ENCODE data around the gene RAB30. TPM values are rescaled to one million over a fixed set of nuclear protein-coding genes. Genes with fewer than 3 reads are reported as not detected.
A peak's percentile ranks its signal among the peaks of the same experiment; 100 is the strongest.

Gene RAB30
- polyA plus RNA-seq, 1 donor: 5.3 TPM

DNA sequence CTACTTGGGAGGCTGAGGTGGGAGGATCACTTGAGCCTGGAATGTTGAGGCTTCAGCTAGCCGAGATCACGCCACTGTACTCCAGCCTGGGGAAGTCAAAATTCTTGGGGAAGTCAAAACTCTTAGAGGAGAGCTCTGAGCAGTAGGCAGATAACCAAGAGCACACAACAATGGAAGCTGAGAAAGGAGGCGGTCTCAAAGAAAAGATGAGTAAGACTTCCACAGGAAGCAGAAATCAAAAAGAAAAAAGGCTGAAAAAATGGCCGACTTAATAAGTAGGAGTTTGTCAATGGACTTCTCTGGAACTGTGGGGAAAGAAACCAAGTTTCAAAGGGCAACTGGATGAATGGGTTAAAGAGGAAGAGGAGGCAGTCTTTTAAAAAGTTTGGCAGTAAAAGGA, 32.1 kb downstream of the RAB30 start:
- Histone ChIP-seq H3K4me1 (ENCODE audit: control insufficient read depth, insufficient read depth, low read length) (peaks cover 5% of the 10 kb centered on the region), H3K27me3 (ENCODE audit: control insufficient read depth, insufficient read depth, low read length) (no peaks in the 10 kb centered on the region), H3K4me3 (ENCODE audit: low read length) (no peak overlapping the region), H3K36me3 (ENCODE audit: control insufficient read depth, insufficient read depth, low read length) (no peaks in the 10 kb centered on the region), H3K27ac (ENCODE audit: low read length) (no peak overlapping the region), H3K9me3 (ENCODE audit: control insufficient read depth, low read depth, low read length) (no peaks in the 10 kb centered on the region)
- DNase-seq: no peak
- 90% methylated on average over 2 of the region's 4 CpGs for whole genome bisulfite sequencing (ENCODE audit: insufficient coverage, low lambda C conversion rate)

DNA sequence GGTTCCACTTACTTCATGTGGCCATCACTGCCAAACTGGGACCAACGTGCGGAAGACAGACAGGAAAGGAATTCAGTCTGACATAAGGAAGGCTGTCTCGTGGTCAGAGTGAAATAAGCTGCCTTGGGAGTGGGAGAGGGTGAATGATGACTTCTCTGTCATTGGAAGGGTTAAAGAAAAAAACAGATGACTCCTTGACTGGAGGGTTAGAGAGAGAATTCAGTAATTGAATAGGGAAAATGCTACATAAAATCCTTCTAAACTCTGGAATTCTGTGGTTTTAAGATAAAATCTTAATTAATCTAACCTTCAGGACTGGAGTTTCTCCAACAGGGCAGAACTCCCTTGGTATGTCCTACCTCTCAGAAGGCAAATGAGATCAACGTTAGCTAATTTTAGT, 33.8 kb downstream of the RAB30 start:
- Histone ChIP-seq H3K4me3 (ENCODE audit: low read length) (no peak overlapping the region), H3K4me1 (ENCODE audit: control insufficient read depth, insufficient read depth, low read length) (peaks cover 15% of the 10 kb centered on the region), H3K27ac (ENCODE audit: low read length) (no peak overlapping the region), H3K36me3 (ENCODE audit: control insufficient read depth, insufficient read depth, low read length) (no peaks in the 10 kb centered on the region), H3K27me3 (ENCODE audit: control insufficient read depth, insufficient read depth, low read length) (no peaks in the 10 kb centered on the region), H3K9me3 (ENCODE audit: control insufficient read depth, low read depth, low read length) (no peaks in the 10 kb centered on the region)
- no peak for DNase-seq
- WGBS (ENCODE audit: insufficient coverage, low lambda C conversion rate): no CpG with 5 or more reads among the region's 4 CpGs

DNA sequence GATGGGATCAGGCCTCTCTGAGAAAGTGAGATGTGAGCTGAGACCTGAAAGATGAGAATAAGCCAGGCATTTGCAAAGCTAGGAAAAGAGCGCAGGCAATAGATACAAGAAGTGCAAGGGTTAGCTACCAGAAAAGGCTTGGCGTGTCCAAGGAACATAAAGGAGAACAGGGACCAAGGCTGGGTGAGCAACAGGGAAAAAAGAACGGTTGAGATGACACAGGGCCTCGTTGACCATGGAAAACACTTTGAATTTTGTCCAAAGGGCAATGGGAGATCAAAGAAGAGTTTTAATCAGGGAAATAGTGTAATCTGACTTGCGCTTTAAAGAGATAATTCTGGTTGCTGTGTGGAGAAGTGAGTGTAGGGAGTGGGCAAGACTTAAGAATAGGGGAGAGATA, 35.0 kb downstream of the RAB30 start:
- H3K9me3 ChIP-seq (ENCODE audit: control insufficient read depth, low read depth, low read length): no peaks in the 10 kb centered on the region
- DNase-seq: peak in 1 of 2 donors; percentile 66
- no peak overlapping the region for H3K27ac ChIP-seq (ENCODE audit: low read length)
- H3K36me3 ChIP-seq (ENCODE audit: control insufficient read depth, insufficient read depth, low read length): no peaks in the 10 kb centered on the region
- no peaks in the 10 kb centered on the region for H3K27me3 ChIP-seq (ENCODE audit: control insufficient read depth, insufficient read depth, low read length)
- 25% methylated on average over 3 of the region's 5 CpGs for WGBS (ENCODE audit: insufficient coverage, low lambda C conversion rate)
- no peak overlapping the region for H3K4me3 ChIP-seq (ENCODE audit: low read length)
- H3K4me1 ChIP-seq (ENCODE audit: control insufficient read depth, insufficient read depth, low read length): peaks cover 15% of the 10 kb centered on the region

DNA sequence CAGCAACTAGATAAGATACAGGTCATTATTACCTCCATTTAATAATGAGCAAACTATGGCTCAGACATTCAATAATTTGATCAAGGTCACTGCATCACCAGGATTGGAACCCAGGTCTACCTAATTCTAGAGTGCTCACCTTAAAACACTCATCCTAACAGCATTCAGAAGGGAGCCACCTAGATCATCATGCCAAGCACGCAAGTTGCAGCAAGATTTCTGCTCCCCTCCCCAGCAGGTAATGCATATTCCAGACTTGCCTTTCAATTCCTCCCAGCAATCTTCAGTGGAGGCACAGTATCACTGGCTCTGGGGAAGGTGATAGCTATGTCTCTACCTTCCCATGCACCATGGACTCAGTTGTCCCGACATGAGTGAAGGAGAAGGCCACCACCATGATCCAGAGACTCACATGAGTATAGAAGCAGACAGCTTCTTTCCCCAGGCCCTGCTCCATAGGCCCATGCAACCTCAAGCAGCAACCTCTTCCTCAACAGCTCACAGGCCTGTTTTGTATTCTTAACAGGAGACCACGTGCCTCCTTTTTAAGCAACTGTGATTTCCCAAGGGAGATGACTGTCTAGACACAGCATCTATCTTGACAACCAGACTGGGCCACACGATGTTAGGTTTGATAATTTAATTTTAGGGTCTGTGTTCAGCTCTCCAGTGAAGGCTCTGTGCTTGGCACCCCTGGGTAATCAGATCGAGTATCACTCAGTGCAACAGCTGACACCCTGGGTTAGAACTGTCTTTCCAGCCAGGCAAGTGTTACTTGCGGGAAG, 36.4 kb downstream of the RAB30 start:
- peaks cover 15% of the 10 kb centered on the region for H3K4me1 ChIP-seq (ENCODE audit: control insufficient read depth, insufficient read depth, low read length)
- no peaks in the 10 kb centered on the region for H3K9me3 ChIP-seq (ENCODE audit: control insufficient read depth, low read depth, low read length)
- H3K36me3 ChIP-seq (ENCODE audit: control insufficient read depth, insufficient read depth, low read length): no peaks in the 10 kb centered on the region
- no peaks in the 10 kb centered on the region for H3K27me3 ChIP-seq (ENCODE audit: control insufficient read depth, insufficient read depth, low read length)
- no CpG with 5 or more reads among the region's 6 CpGs for WGBS (ENCODE audit: insufficient coverage, low lambda C conversion rate)
- peak overlapping the region; percentile 68 for H3K27ac ChIP-seq (ENCODE audit: low read length)
- no peak overlapping the region for H3K4me3 ChIP-seq (ENCODE audit: low read length)
- peak in 1 of 2 donors; percentile 22 for DNase-seq

DNA sequence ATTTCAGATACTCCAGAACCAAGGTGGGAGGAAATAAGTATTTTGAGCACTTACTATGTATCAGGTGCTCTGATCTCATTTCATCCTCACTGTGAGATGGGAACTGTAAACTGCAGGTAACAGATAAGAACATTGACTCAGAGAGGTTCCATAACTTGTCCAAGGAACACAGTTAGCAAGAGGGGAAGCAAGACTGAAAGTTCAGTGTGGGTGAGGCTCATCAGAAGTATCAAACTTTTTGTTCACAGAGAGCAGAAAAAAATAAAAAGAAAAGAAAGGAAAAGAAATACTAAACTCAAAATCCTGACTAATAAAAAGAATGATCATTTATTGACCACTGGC, 37.1 kb downstream of the RAB30 start:
- Histone ChIP-seq H3K36me3 (ENCODE audit: control insufficient read depth, insufficient read depth, low read length) (no peaks in the 10 kb centered on the region), H3K27me3 (ENCODE audit: control insufficient read depth, insufficient read depth, low read length) (no peaks in the 10 kb centered on the region), H3K4me3 (ENCODE audit: low read length) (no peak overlapping the region), H3K27ac (ENCODE audit: low read length) (peak overlapping the region; percentile 68), H3K4me1 (ENCODE audit: control insufficient read depth, insufficient read depth, low read length) (peaks cover 15% of the 10 kb centered on the region), H3K9me3 (ENCODE audit: control insufficient read depth, low read depth, low read length) (no peaks in the 10 kb centered on the region)
- peak in 1 of 2 donors; percentile 14 for DNase-seq

DNA sequence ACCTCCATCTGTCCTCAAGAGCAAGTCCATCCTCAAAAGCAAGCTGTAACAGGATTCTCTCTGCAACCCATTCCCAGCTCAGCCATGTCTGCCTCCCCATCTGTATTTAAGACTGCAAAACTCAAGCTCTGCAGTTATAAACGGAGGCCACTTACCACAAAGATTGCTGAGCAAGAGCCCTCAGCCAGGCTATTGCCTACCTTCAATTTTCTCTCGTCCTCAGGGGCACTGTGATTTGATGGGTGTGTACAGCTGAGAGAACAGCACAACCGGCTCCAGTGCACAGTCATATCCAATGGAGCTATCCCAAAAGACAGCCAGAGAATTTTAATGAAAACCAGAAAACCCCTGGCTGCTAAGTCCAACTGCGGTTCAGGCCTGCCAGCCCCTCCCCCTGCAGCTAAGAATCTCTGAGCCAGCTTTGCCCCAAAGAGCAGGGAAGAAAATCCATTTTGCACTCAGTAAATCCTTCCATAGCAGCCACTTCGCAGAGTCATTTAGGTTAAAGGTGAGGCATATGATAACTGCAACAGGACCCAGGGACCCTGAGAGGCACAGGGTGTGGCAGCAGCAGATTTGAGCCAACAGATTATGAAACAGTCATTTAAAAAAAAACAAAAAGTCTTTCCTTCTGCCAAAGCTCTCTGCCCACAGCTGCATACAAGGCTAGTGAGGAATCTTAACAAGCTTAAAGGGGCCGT, 37.6 kb downstream of the RAB30 start:
- peak; percentile 54 to 81 for DNase-seq
- H3K9me3 ChIP-seq (ENCODE audit: control insufficient read depth, low read depth, low read length): no peaks in the 10 kb centered on the region
- H3K27ac ChIP-seq (ENCODE audit: low read length): peak overlapping the region; percentile 68
- peaks cover 15% of the 10 kb centered on the region for H3K4me1 ChIP-seq (ENCODE audit: control insufficient read depth, insufficient read depth, low read length)
- no CpG with 5 or more reads among the region's 6 CpGs for WGBS (ENCODE audit: insufficient coverage, low lambda C conversion rate)
- no peaks in the 10 kb centered on the region for H3K36me3 ChIP-seq (ENCODE audit: control insufficient read depth, insufficient read depth, low read length)
- H3K27me3 ChIP-seq (ENCODE audit: control insufficient read depth, insufficient read depth, low read length): no peaks in the 10 kb centered on the region
- H3K4me3 ChIP-seq (ENCODE audit: low read length): no peak overlapping the region

DNA sequence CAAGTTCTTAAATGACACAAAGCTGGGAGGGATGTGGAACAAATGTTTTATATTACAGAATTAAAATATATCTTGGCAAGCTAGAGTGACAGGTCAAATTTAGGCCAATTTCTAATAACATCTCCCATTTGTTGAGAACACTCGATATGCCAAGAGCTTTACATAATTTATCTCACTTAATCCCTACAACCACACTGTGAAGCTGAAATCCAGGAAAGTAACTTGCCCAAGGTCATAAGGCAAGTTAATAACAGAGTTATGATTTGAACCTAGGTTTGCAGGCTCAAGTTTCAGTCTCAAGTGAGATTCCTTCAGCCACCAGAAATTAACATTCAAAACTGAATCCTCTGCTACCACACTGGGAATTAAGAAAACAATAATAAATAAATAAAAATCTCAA, 38.3 kb downstream of the RAB30 start:
- Histone ChIP-seq H3K27ac (ENCODE audit: low read length) (peak overlapping the region; percentile 68), H3K9me3 (ENCODE audit: control insufficient read depth, low read depth, low read length) (no peaks in the 10 kb centered on the region), H3K4me3 (ENCODE audit: low read length) (no peak overlapping the region), H3K27me3 (ENCODE audit: control insufficient read depth, insufficient read depth, low read length) (no peaks in the 10 kb centered on the region), H3K36me3 (ENCODE audit: control insufficient read depth, insufficient read depth, low read length) (no peaks in the 10 kb centered on the region), H3K4me1 (ENCODE audit: control insufficient read depth, insufficient read depth, low read length) (peaks cover 15% of the 10 kb centered on the region)
- WGBS (ENCODE audit: insufficient coverage, low lambda C conversion rate): no CpG with 5 or more reads among the region's 1 CpG
- DNase-seq: no peak

DNA sequence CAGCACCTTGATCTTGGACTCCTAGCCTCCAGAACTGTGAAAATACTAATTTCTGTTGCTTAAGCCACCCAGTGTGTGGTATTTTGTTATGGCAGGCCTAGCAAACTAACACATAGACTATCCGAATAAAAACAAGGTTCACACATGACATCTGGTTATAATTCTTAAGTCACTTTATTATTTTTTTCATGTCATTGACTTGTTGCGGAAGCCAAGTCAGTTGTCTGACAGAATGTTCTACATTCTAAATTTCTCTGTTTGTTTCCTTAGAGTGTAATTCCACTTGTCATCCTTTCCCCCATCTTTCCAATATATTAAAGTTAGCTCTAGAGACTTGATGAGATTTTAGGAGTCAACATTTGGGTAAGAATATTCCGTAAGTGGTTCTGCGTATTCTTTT, 40.6 kb downstream of the RAB30 start:
- H3K27me3 ChIP-seq (ENCODE audit: control insufficient read depth, insufficient read depth, low read length): no peaks in the 10 kb centered on the region
- no peak overlapping the region for H3K4me3 ChIP-seq (ENCODE audit: low read length)
- no peak for DNase-seq
- peaks cover 15% of the 10 kb centered on the region for H3K4me1 ChIP-seq (ENCODE audit: control insufficient read depth, insufficient read depth, low read length)
- H3K9me3 ChIP-seq (ENCODE audit: control insufficient read depth, low read depth, low read length): no peaks in the 10 kb centered on the region
- H3K27ac ChIP-seq (ENCODE audit: low read length): no peak overlapping the region
- WGBS (ENCODE audit: insufficient coverage, low lambda C conversion rate): 97% methylated on average over 4 of the region's 4 CpGs
- H3K36me3 ChIP-seq (ENCODE audit: control insufficient read depth, insufficient read depth, low read length): no peaks in the 10 kb centered on the region

DNA sequence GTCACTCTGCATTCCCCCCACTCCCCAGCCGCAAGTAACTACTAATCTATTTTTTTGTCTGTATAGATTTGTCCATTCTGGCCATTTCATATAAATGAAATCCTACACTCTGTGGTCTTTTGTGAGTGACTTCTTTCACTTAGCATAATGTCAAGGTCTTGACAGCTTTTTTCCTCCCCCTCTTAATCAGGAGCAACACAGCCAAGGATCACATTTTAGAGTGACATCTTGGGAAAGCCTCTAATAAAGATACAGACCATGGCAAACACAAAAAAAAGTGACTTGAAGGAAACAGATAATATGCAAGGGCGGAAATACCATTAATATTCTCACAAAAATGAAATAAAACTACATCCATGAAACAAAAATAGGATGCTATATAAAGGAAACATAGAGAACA, 43.9 kb downstream of the RAB30 start:
- no peaks in the 10 kb centered on the region for H3K27me3 ChIP-seq (ENCODE audit: control insufficient read depth, insufficient read depth, low read length)

DNA sequence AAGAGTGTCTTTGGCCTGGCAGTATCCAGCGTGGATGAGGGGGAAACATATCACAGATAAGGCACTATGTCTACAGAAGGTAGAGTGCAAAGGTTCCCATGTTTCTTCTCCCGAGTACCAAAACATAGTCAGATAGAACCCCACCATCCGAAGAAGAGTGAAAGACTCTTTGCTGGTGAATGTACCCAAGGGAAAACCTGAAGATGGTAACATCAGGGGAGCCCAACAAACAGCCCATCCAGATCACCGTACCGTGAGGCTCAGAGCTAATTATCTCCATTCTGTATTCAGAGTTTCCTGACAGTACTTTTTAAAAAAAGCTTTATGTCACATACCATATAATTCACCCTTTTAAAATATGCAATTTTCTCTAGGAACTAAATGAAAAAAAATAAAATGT, 44.4 kb downstream of the RAB30 start:
- no peak overlapping the region for H3K4me3 ChIP-seq (ENCODE audit: low read length)
- WGBS (ENCODE audit: insufficient coverage, low lambda C conversion rate): no CpG with 5 or more reads among the region's 5 CpGs
- H3K9me3 ChIP-seq (ENCODE audit: control insufficient read depth, low read depth, low read length): no peaks in the 10 kb centered on the region
- peaks cover 6% of the 10 kb centered on the region for H3K4me1 ChIP-seq (ENCODE audit: control insufficient read depth, insufficient read depth, low read length)
- no peak for DNase-seq
- H3K36me3 ChIP-seq (ENCODE audit: control insufficient read depth, insufficient read depth, low read length): no peaks in the 10 kb centered on the region
- H3K27me3 ChIP-seq (ENCODE audit: control insufficient read depth, insufficient read depth, low read length): no peaks in the 10 kb centered on the region
- H3K27ac ChIP-seq (ENCODE audit: low read length): no peak overlapping the region

More for the DNA sequence above, 43.9 kb downstream of the RAB30 start:
- DNase-seq: no peak
- Histone ChIP-seq H3K9me3 (ENCODE audit: control insufficient read depth, low read depth, low read length) (no peaks in the 10 kb centered on the region), H3K27ac (ENCODE audit: low read length) (no peak overlapping the region), H3K36me3 (ENCODE audit: control insufficient read depth, insufficient read depth, low read length) (no peaks in the 10 kb centered on the region), H3K4me1 (ENCODE audit: control insufficient read depth, insufficient read depth, low read length) (peaks cover 6% of the 10 kb centered on the region), H3K4me3 (ENCODE audit: low read length) (no peak overlapping the region)
- 100% methylated on average over 2 of the region's 2 CpGs for WGBS (ENCODE audit: insufficient coverage, low lambda C conversion rate)

DNA sequence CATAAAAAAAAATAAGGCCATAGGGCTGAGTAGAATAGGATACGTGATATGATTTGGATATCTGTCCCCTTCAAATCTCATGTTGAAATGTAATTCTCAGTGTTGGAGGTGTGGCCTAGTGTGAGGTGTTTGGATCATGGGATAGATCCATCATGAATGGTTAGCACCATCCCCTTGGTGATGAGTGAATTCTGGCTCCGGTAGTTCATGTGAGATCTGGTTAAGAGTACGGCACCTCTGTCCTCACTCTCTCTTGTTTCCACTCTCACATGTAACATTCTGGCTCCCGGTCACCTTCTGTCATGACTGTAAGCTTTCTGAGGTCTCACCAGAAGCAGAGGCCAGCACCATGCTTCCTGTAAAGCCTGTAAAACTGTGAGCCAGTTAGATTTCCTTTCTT, 45.5 kb downstream of the RAB30 start:
- Histone ChIP-seq H3K9me3 (ENCODE audit: control insufficient read depth, low read depth, low read length) (no peaks in the 10 kb centered on the region), H3K36me3 (ENCODE audit: control insufficient read depth, insufficient read depth, low read length) (no peaks in the 10 kb centered on the region), H3K4me1 (ENCODE audit: control insufficient read depth, insufficient read depth, low read length) (peaks cover 6% of the 10 kb centered on the region), H3K27ac (ENCODE audit: low read length) (no peak overlapping the region), H3K27me3 (ENCODE audit: control insufficient read depth, insufficient read depth, low read length) (no peaks in the 10 kb centered on the region), H3K4me3 (ENCODE audit: low read length) (no peak overlapping the region)
- DNase-seq: no peak
- WGBS (ENCODE audit: insufficient coverage, low lambda C conversion rate): no CpG with 5 or more reads among the region's 4 CpGs
